HG03439 (cell line): ENCODE results near the gene DISC1.
"Not testable (repeated sequence)": the region's sequence is repeated elsewhere in the genome, so short reads cannot be mapped to it uniquely, and the experiment has no call there.

Experiments
- ATAC-seq: cut with Tn5 transposase; IDR thresholded peaks from one replicate; pipeline ENCODE4 v1.9.1; 2021; ENCODE audit warnings: mild to moderate bottlenecking, moderate library complexity; ENCODE audit not compliant: unreplicated experiment

The DISC1 gene

DNA sequence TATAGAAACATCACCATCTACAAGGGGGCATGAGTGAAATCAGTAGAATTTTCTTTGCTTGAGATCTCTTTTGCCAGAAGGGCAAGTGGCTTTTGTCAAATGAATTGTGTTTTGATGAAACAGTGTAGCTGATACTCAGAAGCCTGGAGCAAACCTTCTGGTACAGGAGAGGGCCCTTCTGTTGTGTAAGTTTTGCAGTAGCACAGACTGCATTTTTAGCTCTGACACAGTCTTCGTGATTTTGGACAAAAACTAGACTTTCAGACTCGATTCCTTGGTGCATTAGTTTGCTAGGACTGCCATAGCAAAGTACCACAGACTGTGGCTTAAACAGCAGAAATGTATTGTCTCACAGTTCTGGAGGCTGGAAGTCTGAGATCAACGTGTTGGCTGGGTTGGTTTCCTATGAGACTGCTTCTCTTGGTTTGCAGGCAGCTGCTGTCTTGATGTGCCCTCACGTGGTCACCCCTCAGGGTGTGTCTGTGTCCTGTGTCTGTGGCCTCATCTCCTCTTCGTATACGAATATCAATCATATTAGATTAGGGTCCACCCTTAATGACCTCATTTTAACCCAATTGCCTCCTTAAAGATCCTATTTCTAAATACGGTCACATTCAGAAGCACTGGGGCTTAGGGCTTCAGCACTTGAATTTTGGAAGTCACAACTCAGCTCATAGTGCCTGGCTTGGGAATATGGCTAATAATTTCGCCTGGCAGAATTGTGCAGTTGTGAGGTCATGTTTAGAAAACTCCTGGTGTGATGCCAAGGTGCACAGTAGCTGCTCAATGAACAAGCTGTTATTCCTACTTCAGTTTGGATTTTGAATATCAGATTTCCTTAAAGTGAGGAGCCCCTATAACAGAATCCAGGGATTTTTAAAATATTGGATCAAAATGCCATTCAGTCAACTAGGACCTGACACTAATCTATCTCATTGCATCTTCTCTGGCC, 21.2 kb upstream of the DISC1 start:
- ATAC-seq, result no peak

DNA sequence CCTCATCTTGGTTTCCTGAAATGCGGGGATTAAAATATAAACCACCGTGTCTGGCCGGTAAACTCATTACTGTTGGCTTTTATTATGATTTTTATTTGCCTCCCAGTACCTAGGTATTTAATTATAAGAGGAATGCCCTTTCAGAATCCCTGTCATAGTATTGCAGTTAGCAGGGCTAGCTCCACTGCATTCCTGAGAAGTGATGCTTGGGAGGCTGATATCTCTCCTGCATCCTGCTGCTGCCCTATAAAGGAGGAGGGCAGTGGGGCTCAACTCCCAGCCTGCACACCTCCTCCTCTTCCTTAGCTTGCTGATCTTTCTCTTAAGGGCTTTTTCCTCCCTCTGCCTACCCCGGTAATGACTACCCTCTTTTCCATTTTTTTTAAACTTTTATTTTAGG, 19.9 kb upstream of the DISC1 start:
- ATAC-seq, result no peak

DNA sequence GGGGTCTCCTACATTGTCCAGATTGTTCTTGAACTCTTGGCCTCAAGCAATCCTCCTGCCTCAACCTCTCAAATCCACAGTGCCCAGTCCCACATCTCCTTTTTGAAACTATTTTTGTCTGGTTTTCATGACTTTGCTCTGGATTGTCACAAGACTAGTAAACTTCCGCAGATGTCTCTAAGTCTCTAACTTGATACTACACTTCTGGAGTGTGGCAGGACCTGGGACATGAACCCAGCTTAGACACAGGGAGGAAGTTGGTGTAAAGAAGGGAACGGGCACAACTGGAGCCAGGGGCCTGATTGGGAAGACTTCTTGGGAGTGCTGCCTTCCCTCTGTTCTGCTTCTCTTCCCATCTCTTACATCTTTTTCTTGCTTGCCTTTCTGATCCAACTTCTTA, 16.2 kb upstream of the DISC1 start:
- ATAC-seq, result no peak

DNA sequence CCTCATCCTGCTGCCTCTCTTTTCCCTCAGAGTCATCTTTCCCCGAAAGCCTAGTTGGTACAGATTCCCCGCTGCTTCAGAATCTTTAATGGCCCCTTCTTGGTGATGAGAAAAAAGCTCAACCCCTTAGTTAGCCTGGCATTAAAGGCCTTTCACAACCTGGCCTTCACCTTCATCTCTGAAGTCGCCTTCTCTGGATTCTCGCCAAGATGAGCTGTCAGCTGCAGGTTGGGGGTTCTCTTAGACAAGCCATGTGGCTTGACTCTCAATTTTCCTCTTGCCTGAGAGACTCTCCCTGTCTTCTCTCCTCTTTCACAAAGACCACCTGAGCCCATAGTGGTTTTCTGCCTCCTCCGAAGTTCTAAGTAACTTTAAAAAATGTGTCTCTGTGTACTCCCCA, 15.5 kb upstream of the DISC1 start:
- no peak for ATAC-seq

DNA sequence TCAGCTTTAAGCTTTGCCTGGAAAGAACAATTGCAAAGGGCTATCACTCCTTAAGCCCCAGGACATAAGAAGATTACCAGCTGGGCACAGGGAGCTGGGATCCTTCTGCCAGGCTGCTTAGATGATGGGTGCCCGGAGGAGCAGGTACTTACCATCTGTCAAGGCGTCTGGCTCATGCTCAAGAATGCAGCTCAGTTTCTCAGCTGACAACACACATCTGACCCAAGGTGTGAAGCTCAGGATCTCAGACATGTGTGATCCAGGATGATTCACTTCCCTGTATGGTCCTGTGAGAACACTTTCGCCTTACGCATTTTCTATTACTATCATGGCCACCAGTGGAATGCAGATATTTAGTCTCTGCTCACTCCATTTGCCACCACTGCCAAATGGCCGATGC, 14.7 kb upstream of the DISC1 start:
- ATAC-seq, result no peak

DNA sequence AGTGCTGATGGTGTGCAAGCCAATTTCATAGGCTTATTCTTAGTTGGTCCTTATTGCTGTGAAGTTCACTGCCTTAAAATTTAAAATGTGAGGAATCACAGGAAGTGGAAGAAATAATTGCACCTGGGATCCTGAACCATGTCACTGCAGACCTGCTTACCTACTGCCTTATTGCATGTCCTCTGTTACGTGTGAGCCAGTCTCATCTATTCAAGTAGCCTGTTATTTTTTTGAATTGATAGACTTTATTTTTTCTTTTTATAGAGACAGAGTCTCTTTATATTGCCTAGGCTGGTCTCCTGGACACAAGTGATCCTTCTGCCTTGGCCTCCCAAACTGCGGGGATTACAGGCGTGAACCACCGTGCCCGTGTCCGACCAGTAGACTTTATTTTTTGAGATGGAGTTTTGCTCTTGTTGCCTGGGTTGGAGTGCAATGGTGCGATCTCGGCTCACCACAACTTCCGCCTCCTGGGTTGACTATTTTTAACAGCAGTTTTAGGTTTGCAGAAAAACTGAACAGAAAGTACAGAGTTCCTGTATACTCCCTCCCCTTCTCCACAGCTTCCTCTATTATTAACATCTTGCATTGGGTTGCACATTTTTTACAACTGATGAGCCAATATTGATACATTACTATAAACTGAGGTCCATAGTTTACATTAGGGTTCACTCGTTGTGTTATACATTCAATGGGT, 14.0 kb upstream of the DISC1 start:
- no peak for ATAC-seq

DNA sequence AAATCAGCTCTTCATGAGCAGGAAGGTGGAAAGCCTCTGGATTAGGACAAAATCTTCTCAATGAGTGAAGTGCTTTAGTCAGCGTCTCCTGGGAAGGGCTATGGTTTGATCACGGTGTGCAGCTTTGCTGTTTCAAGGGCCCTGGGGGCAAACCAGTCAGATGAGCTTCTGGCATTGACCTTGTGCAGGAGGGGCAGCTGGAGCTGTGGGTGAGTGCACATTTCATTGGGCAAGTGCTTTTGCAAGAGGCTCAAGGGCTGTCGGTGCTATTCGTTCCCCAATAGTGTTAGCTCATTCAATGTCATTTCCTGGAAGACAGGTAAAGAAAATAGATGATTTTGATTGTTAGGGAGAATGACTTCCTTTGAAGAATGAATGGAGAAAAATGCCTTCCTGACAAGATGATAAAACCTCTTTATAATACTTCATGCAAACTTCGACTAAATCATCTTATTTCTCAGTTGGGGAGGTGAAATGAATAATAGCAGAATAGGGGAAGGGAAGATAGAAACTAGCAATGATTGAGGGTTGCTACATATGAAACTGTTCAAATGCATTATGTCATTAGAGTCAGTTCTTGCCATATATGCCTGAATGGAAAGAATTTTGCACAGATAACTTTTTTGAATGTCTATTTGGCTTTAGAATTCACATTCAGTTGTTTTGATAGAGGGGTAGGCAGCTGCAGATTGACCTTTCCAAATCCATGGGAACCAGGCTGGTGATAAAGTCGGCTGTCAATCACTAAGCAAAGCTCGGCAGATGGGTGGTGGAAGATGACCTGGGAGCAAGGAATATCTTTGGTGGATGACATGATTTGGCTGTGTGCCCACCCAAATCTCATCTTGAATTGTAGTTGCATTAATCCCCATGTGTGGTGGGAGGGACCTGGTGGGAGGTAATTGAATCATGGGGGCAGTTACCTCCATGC, 12.9 kb upstream of the DISC1 start:
- ATAC-seq, result no peak

DNA sequence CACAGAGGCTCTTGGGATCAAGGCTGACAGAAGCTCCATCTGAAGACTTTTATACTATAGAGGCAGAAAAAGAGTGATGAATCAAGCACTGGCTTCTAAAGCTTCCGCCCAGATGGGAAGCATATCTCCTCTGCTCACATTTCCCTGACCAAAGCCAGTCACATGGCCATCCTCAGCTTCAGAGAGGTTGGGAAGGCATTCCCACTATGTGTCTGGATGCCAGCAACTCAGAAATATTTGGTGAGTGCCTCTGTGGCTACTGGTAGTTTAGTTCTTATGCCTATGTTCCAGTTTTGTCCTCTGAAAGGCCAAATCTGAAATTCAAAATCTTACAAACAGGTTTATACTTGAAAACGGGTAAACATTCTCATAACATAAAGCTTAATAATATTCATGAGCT, 9.9 kb upstream of the DISC1 start:
- no peak for ATAC-seq

DNA sequence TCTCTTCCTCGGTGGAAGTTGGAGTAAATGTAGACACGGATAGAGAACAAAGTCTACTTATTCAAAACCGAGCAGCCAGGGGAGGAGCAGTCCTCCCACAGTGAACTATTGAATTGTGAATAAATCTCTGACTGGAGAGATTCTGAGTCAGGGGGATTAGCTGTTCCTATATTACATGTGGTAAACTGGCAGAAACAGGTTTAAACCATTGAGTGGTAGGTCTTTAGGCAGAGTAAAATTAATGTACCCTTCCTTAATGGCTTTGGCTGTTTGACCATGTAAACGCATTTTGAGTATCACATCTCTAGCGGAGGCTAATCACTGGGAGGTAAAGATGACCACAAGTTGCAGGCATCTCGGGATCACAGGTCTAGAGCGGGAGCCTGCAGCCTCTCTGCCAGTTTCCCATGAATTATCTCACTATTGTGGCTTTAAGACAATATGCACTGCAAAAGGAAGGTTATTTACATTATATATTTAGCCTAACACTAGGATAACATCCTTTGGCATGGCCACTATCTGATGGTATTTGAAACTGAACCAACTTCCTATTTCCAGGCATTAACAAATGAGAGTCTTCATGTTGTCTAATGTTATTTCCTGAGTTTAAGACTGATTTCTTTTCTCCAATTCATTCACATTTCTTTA, 7.9 kb upstream of the DISC1 start:
- no peak for ATAC-seq

DNA sequence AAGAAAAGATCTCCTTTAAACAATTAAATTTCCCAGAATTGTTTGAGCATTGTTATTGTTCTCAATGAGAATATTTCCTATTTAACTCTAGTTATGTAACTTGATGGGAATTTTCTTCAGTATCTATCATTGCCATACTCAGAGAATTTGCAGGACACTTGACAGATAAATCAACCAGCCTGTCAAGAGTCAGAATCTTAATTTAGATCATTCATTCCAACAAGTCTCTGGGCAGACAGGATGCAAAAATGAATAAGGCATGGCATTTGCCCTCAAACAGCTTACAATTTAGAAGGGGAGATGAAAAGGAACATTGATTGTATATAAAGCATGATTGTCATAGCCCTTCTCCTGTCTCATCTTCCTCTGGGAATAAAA, 7.3 kb upstream of the DISC1 start:
- no peak for ATAC-seq

DNA sequence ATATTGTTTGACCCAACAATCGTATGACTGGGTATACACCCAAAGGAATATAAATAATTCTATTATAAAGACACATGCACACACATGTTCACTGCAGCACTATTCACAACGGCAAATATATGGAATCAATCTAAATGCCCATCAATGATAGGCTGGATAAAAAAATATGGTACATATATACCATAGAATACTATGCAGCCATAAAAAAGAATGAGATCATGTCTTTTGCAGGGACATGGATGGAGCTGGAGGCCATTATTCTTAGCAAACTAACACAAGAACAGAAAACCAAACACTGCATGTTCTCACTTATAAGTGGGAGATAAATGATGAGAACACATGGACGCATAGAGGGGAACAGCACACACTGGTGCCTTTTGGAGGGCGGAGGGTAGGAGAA, 1.5 kb upstream of the DISC1 start:
- ATAC-seq, result not testable (repeated sequence)

DNA sequence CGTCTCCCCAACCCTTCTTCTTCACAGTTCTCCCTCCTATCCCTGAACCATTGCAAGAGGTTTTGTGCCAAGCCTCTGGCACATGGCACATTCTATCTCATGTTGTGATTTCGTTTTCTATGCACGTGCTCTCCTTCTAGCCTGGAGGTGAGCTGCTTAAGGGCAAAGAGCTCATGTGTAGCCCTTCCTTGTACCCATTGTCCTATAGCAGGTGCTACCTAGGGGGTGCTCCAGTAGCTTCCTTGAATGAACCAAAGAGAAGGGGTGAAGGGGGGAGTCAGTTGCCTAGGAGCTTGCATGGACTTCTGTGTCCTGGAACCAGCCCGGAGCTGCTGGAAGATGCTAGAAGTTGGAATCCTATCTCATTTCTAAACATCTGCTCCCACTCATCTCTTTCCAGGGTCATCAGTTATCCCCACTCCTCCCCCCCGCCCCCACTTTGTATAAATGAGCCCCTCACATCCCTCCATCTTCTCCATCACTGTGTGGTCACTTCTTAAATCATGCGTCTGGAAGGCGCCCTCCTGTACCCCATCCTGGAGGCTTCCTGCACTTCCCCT, 535 bp upstream of the DISC1 start:
- ATAC-seq, result no peak

DNA sequence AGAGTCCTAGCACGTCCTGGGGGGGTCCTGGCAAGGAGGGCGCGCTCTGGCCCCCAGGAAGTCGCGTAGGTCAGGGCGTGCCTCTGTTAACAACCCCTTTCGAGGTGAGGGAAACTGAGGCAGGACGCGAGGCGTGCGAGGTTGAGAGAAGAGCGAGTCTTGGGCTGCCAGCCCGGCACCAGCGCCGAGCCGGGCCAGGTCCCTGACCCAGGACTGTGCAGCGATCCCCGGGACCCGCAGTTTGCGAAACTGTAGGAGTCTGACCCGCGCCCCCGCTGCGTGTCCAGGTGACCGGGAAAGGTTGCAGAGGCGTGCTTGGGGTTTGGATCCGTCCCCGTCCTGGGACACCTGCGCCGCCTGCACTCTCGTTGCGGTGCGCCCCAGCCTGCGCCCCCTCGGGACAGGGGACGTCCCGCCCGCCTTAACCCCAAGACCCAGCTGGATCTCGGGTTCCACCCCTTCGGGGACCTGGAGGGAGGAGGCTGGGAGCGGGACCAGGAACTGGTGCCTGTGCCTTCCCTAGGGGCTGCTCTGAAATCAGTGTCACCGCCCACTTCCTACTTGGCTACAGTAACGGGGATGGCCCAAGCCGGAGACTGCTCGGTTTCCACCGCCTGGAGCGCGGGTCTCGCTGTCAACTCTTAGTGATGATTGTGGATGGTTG, 493 bp downstream of the DISC1 start:
- no peak for ATAC-seq

DNA sequence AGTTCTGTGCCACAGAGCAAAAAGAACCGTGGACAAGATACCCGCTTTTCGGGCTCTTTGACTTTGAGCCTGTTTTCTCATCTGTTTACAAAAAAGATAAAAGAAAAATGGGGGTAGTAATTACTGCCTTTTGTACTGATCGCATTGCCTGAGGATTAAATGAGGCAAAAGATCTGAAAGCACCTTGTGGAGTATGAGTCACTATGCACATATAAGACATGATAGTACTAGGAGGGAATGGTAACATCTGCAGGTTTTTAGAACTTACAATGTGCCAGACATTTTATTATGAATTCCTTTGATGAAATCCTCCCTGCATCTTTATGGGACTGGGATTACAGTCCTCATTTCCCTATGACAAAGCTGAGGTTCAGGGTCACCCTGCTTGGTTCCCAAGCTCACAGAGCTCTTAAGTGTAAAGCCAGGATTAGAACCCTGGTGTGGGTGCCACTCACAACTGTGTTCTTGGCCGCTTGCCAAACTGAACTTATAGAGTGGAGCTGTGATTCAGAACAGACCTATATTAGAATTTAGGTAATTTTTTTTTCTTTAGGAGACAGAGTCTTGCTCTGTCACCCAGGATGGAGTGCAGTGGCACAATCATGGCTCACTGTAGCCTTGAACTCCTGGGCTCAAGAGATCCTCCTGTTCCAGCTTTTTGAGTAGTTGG, 1.8 kb downstream of the DISC1 start:
- no peak for ATAC-seq

DNA sequence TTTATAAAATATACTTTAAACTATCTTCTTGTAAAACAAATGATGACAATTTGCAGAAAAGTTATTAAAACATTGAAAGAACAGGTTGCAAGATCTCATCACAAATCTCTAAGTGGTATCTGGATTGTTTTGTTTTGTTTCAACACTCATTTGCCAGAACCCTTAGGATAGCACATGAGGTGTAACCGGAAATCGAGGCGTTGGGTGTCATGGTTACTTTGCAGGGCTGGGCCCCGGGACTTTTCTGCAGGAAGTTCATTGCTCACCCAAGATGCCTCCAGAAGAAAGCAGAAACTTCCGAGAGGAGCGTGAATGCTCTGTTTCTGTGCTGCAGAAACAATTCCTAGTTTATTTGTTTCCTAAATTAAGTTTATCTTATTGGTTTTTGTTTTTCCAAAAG, 2.5 kb downstream of the DISC1 start:
- ATAC-seq, result no peak

DNA sequence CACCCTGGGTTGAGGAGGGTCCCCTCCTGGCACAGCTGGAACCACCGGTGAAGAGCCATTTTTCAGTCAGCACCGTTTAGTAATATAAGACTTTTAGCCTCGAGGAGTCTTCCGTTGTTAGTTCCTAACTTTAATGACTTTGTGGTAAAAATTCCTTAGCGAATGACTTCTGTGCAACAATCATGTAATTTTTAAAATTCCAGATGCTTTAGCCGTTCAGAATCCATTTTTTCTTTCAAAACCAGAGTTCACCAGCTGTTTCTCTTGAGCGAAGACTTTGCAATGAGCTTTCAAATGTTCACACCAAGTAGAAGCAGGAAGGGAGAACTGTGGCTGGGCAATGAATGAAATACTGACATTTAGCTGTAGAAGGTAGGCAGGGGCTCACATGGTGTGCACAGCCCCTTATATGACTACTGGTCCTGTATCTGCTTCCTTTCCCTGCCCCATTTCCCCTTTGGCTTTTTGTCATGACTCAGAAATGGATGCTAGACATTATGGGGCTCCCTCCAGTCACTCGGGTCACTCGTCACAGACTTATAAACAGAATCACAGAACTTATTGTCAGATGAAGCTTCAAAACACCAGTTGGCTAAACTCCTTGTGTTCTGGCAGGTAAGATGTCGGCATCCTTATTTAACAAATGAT, 4.1 kb downstream of the DISC1 start:
- ATAC-seq, result no peak

DNA sequence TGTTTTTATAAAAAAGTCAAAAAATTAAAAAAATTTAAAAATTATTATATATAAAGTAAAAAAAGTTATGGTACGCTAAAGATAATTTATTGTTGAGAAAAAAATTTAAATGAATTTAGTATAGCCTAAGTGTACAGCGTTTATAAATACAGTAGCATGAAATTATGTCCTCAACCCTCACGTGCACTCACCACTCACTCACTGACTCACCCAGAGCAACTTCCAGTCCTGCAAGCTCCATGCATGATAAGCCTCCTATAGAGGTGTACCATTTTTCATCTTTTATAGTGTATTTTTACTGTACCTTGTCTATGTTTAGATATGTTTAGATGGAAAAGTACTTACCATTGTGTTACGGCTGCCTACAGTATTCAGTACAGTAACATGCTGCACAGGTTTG, 5.1 kb downstream of the DISC1 start:
- no peak for ATAC-seq

DNA sequence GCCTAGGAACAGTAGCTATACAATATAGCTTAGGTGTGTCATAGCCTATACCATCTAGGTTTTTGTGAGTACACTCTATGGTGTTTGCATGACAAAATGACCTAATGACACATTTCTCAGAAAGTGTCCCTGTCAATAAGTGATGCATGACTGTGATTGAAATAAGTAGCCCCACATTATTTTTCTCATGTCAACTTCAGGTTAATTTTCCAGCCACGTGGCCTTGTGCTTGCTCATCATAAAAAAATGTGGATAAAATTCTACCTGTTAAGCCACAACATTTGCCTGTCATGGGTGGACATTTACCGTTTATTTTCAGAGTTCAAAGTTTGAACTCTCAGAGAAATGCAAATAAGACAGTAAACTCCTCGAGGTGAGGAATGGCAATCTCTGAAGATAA, 5.5 kb downstream of the DISC1 start:
- ATAC-seq, result no peak
